GM23338 (cell line): ENCODE results near the gene RNF19B. TPM values are rescaled to one million over a fixed set of nuclear protein-coding genes. Genes with fewer than 3 reads are reported as not detected.

Source experiments
- ATAC-seq: fragments of 200-7000 bp; cut with Tn5 transposase; 3 replicates; pipeline ENCODE4 v1.9.1; 2020
- DNase-seq: peaks from one replicate; pipeline ENCODE4 v3.0.0-alpha.2; 2015; ENCODE audit warnings: low spot score
- H2AFZ ChIP-seq: fragments of 200-600 bp; sonication (generic); 2 replicates; pipeline ENCODE4 v1.8.0; 2016; ENCODE audit warnings: antibody characterized with exemption, mild to moderate bottlenecking, moderate library complexity
- H3F3A ChIP-seq: fragments of 200-600 bp; sonication (generic); replicated peaks from 2 replicates; pipeline ENCODE4 v1.8.0; 2017; ENCODE audit warnings: antibody characterized with exemption, mixed run types, low read depth
- H3K27ac ChIP-seq: fragments of 200-600 bp; sonication (generic); 2 replicates; pipeline ENCODE4 v1.6.1; 2016; ENCODE audit warnings: low read depth
- H3K27me3 ChIP-seq: fragments of 200-600 bp; sonication (generic); 2 replicates; pipeline ENCODE4 v1.8.0; 2016; ENCODE audit warnings: mild to moderate bottlenecking, mixed run types, moderate library complexity; ENCODE audit not compliant: insufficient read depth
- H3K36me3 ChIP-seq: fragments of 200-600 bp; sonication (generic); 2 replicates; pipeline ENCODE4 v1.8.0; 2016; ENCODE audit warnings: mild to moderate bottlenecking; ENCODE audit not compliant: insufficient read depth
- H3K4me1 ChIP-seq: fragments of 200-600 bp; sonication (generic); 2 replicates; pipeline ENCODE4 v1.8.0; 2016; ENCODE audit warnings: mild to moderate bottlenecking, moderate library complexity; ENCODE audit not compliant: insufficient read depth
- H3K4me2 ChIP-seq: fragments of 200-600 bp; sonication (generic); 2 replicates; pipeline ENCODE4 v1.7.1; 2017; ENCODE audit warnings: mixed run types
- H3K4me3 ChIP-seq: fragments of 200-600 bp; sonication (generic); 2 replicates; pipeline ENCODE4 v1.6.1; 2016; ENCODE audit warnings: mixed run types
- H3K79me2 ChIP-seq: fragments of 200-600 bp; sonication (generic); replicated peaks from 2 replicates; pipeline ENCODE4 v1.8.0; 2017; ENCODE audit warnings: mild to moderate bottlenecking; ENCODE audit not compliant: insufficient read depth
- H3K9me2 ChIP-seq: fragments of 200-600 bp; sonication (generic); 2 replicates; pipeline ENCODE4 v1.8.0; 2017; ENCODE audit not compliant: insufficient read depth
- H4K20me1 ChIP-seq: fragments of 200-600 bp; sonication (generic); replicated peaks from 2 replicates; pipeline ENCODE4 v1.8.0; 2017; ENCODE audit warnings: mild to moderate bottlenecking; ENCODE audit not compliant: insufficient read depth
- H3K27ac Mint-ChIP-seq: 2 replicates; pipeline ENCODE4 v1.8.0; 2020; ENCODE audit warnings: inconsistent platforms, mild to moderate bottlenecking, moderate library complexity, mixed read lengths
- H3K27me3 Mint-ChIP-seq: 3 replicates; pipeline ENCODE4 v1.8.0; 2022; ENCODE audit warnings: low read depth, mild to moderate bottlenecking, moderate library complexity, mixed read lengths, inconsistent platforms; ENCODE audit not compliant: insufficient read depth, poor library complexity
- H3K36me3 Mint-ChIP-seq: 3 replicates; pipeline ENCODE4 v1.8.0; 2021; ENCODE audit warnings: low read depth, mild to moderate bottlenecking, inconsistent platforms, moderate library complexity, mixed read lengths
- H3K4me1 Mint-ChIP-seq: 3 replicates; pipeline ENCODE4 v1.8.0; 2020; ENCODE audit warnings: mild to moderate bottlenecking, inconsistent platforms, mixed read lengths
- H3K4me3 Mint-ChIP-seq: 3 replicates; pipeline ENCODE4 v1.8.0; 2021; ENCODE audit warnings: moderate library complexity, mild to moderate bottlenecking, inconsistent platforms, mixed read lengths
- H3K9me3 Mint-ChIP-seq: 3 replicates; pipeline ENCODE4 v1.8.0; 2020; ENCODE audit warnings: moderate library complexity, mild to moderate bottlenecking, inconsistent platforms, mixed read lengths
- CREB1 ChIP-seq: fragments of 250-450 bp; sonication (Bioruptor Pico); IDR thresholded peaks from 2 replicates; pipeline ENCODE4 v1.5.0; 2020; ENCODE audit warnings: low read depth, mild to moderate bottlenecking, moderate library complexity
- EZH2 ChIP-seq: fragments of 200-600 bp; sonication (generic); IDR thresholded peaks from one replicate; pipeline ENCODE4 v1.8.0; 2017; ENCODE audit warnings: antibody characterized with exemption, mild to moderate bottlenecking, low read depth; ENCODE audit not compliant: unreplicated experiment
- EZH2phosphoT487 ChIP-seq: fragments of 200-600 bp; sonication (generic); IDR thresholded peaks from one replicate; pipeline ENCODE4 v1.8.1; 2018; ENCODE audit warnings: antibody characterized with exemption; ENCODE audit not compliant: unreplicated experiment
- JUNB ChIP-seq: IDR thresholded peaks from one replicate; pipeline ENCODE4 v1.6.1; 2016; ENCODE audit warnings: antibody characterized with exemption; ENCODE audit not compliant: unreplicated experiment
- NANOG ChIP-seq: IDR thresholded peaks from 2 replicates; pipeline ENCODE4 v1.6.1; 2016; ENCODE audit warnings: antibody characterized with exemption, borderline replicate concordance
- POLR2AphosphoS5 ChIP-seq: IDR thresholded peaks from 2 replicates; pipeline ENCODE4 v1.6.1; 2016; ENCODE audit warnings: antibody characterized with exemption, low read depth
- STAT1 ChIP-seq: IDR thresholded peaks from one replicate; pipeline ENCODE4 v1.6.1; 2016; ENCODE audit warnings: antibody characterized with exemption; ENCODE audit not compliant: unreplicated experiment
- ZNF114 ChIP-seq: fragments of 250-450 bp; sonication (Bioruptor Pico); IDR thresholded peaks from 2 replicates; pipeline ENCODE4 v1.5.0; 2020; ENCODE audit warnings: mild to moderate bottlenecking, moderate library complexity
- ZNF331 ChIP-seq: fragments of 250-450 bp; sonication (Bioruptor Pico); IDR thresholded peaks from 2 replicates; pipeline ENCODE4 v1.5.0; 2020; ENCODE audit warnings: low read depth, mild to moderate bottlenecking, moderate library complexity
- polyA plus RNA-seq: library from polyadenylated mRNA; unstranded; fragments of >200 nt; fragmentation: Nextera tagmentation; extraction: Ambion mirVana; gene quantifications from 2 replicates; pipeline ENCODE4 v1.2.1, GENCODE V29; 2016
- total RNA-seq: library from RNA; depleted of rRNA; stranded (reverse); fragments of >200 nt; shearing (Covaris generic); gene quantifications from 2 replicates; pipeline ENCODE4 v1.2.3, GENCODE V29; 2014
- TF ChIP-seq, protein P1 (sequence below): IDR thresholded peaks from 2 replicates; pipeline ENCODE4 v1.6.1; 2016; ENCODE audit warnings: antibody characterized with exemption
- TF ChIP-seq, protein P2 (sequence below): fragments of 250-450 bp; sonication (Bioruptor Pico); IDR thresholded peaks from 2 replicates; pipeline ENCODE4 v1.5.0; 2020; ENCODE audit warnings: mild to moderate bottlenecking, moderate library complexity
- TF ChIP-seq, protein P3 (sequence below): IDR thresholded peaks from one replicate; pipeline ENCODE4 v1.6.1; 2018; ENCODE audit warnings: antibody characterized with exemption; ENCODE audit not compliant: unreplicated experiment

RNF19B gene
- total and polyA plus RNA-seq, 2 experiments from 2014 or later, result 2.9 to 11.9 TPM

DNA sequence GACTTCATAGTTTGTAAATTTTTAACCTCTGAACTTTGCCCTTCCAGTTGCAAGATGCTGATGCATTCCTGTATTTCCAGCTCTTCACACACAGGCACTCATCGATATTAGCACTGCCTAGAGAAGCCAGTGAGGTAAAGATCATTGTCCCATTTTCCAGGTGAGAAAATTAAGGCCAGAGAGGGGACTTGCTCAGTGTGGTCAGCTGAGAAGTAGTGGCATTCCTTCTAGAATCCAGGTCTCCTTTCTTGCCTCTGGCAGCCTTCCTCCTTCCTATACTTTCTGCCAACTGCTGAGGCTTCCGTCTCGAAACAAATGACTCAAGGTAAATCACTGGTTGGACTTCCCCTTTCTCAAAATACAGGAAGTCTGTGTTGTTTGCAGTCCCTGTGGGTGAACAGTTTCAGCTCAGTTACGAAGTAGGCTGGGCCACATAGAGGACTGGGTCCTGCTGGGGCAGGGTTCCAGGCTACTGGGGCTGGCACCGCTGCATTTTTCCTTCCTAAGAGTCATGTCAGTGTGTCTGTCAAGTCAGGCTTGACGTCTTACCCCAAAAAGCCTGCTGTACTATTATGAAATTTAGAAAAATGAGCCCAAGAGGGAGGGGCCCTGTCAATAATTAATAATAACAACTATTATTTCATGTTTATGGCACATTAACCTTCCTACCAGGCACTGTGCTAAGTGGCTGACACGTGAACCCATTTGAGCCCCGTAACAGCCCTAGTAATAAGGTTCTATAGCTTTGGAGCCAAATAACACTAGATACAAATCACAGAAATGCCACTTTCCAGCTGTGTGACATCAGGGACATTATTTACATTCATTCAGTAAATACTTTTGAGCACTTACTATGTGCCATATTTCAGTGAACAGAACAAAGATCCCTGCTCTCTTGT, 16.6 kb upstream of the RNF19B start (continued):
- TF ChIP-seq EZH2phosphoT487, result no peak
- no peak for TF ChIP-seq ZNF331
- no peak for TF ChIP-seq CREB1 (CRISPR knock-in tag)
- TF ChIP-seq, protein P1, sequence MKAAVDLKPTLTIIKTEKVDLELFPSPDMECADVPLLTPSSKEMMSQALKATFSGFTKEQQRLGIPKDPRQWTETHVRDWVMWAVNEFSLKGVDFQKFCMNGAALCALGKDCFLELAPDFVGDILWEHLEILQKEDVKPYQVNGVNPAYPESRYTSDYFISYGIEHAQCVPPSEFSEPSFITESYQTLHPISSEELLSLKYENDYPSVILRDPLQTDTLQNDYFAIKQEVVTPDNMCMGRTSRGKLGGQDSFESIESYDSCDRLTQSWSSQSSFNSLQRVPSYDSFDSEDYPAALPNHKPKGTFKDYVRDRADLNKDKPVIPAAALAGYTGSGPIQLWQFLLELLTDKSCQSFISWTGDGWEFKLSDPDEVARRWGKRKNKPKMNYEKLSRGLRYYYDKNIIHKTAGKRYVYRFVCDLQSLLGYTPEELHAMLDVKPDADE, result no peak
- TF ChIP-seq POLR2AphosphoS5, result no peak
- no peak for TF ChIP-seq JUNB
- no peak for TF ChIP-seq NANOG
- no peak for TF ChIP-seq STAT1

DNA sequence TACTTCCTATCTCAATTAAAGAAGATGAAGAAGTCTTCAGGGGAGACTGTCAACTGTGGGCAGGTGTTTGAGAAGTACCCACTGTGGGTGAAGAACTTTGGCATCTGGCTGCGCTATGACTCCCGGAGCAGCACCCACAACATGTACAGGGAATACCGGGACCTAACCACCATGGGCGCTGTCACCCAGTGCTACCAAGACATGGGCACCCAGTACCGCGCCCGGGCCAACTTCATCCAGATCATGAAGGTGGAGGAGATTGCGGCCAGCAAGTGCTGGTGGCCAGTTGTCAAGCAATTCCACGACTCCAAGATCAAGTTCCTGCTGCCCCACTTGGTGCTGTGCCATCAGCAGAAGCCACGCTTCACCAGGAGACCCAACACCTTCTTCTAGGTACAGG, 15.5 kb upstream of the RNF19B start:
- Histone ChIP-seq H4K20me1 (no peaks in the 10 kb centered on the region), H2AFZ (no peak overlapping the region), H3K27ac (no peak overlapping the region), H3K4me1 (peaks cover 31% of the 10 kb centered on the region), H3K9me2 (no peaks in the 10 kb centered on the region), H3K4me2 (peak overlapping the region; percentile 24; the same call in 1 of the 2 replicates), H3F3A (peaks cover 5% of the 10 kb centered on the region; the same call in 1 of the 2 replicates), H3K36me3 (no peaks in the 10 kb centered on the region), H3K27me3 (peaks cover 3% of the 10 kb centered on the region; the same call in 1 of the 2 replicates), H3K4me3 (no peak overlapping the region), H3K79me2 (no peaks in the 10 kb centered on the region)
- Mint-ChIP-seq H3K4me3 (no peak overlapping the region), H3K4me1 (peaks cover 56% of the 10 kb centered on the region), H3K27ac (no peak overlapping the region), H3K27me3 (peaks cover 11% of the 10 kb centered on the region), H3K36me3 (peaks cover 11% of the 10 kb centered on the region), H3K9me3 (peaks cover 18% of the 10 kb centered on the region)
- ATAC-seq (no peak), DNase-seq (no peak)
- TF ChIP-seq EZH2 (no peak), STAT1 (no peak), ZNF114 (CRISPR knock-in tag) (no peak), ZNF331 (no peak), JUNB (no peak)
- TF ChIP-seq, protein P2, sequence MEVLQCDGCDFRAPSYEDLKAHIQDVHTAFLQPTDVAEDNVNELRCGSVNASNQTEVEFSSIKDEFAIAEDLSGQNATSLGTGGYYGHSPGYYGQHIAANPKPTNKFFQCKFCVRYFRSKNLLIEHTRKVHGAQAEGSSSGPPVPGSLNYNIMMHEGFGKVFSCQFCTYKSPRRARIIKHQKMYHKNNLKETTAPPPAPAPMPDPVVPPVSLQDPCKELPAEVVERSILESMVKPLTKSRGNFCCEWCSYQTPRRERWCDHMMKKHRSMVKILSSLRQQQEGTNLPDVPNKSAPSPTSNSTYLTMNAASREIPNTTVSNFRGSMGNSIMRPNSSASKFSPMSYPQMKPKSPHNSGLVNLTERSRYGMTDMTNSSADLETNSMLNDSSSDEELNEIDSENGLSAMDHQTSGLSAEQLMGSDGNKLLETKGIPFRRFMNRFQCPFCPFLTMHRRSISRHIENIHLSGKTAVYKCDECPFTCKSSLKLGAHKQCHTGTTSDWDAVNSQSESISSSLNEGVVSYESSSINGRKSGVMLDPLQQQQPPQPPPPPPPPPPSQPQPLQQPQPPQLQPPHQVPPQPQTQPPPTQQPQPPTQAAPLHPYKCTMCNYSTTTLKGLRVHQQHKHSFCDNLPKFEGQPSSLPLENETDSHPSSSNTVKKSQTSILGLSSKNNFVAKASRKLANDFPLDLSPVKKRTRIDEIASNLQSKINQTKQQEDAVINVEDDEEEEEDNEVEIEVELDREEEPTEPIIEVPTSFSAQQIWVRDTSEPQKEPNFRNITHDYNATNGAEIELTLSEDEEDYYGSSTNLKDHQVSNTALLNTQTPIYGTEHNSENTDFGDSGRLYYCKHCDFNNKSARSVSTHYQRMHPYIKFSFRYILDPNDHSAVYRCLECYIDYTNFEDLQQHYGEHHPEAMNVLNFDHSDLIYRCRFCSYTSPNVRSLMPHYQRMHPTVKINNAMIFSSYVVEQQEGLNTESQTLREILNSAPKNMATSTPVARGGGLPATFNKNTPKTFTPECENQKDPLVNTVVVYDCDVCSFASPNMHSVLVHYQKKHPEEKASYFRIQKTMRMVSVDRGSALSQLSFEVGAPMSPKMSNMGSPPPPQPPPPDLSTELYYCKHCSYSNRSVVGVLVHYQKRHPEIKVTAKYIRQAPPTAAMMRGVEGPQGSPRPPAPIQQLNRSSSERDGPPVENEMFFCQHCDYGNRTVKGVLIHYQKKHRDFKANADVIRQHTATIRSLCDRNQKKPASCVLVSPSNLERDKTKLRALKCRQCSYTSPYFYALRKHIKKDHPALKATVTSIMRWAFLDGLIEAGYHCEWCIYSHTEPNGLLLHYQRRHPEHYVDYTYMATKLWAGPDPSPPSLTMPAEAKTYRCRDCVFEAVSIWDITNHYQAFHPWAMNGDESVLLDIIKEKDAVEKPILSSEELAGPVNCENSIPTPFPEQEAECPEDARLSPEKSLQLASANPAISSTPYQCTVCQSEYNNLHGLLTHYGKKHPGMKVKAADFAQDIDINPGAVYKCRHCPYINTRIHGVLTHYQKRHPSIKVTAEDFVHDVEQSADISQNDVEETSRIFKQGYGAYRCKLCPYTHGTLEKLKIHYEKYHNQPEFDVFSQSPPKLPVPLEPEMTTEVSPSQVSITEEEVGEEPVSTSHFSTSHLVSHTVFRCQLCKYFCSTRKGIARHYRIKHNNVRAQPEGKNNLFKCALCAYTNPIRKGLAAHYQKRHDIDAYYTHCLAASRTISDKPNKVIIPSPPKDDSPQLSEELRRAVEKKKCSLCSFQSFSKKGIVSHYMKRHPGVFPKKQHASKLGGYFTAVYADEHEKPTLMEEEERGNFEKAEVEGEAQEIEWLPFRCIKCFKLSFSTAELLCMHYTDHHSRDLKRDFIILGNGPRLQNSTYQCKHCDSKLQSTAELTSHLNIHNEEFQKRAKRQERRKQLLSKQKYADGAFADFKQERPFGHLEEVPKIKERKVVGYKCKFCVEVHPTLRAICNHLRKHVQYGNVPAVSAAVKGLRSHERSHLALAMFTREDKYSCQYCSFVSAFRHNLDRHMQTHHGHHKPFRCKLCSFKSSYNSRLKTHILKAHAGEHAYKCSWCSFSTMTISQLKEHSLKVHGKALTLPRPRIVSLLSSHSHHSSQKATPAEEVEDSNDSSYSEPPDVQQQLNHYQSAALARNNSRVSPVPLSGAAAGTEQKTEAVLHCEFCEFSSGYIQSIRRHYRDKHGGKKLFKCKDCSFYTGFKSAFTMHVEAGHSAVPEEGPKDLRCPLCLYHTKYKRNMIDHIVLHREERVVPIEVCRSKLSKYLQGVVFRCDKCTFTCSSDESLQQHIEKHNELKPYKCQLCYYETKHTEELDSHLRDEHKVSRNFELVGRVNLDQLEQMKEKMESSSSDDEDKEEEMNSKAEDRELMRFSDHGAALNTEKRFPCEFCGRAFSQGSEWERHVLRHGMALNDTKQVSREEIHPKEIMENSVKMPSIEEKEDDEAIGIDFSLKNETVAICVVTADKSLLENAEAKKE (CRISPR knock-in tag), result no peak
- TF ChIP-seq, protein P3, sequence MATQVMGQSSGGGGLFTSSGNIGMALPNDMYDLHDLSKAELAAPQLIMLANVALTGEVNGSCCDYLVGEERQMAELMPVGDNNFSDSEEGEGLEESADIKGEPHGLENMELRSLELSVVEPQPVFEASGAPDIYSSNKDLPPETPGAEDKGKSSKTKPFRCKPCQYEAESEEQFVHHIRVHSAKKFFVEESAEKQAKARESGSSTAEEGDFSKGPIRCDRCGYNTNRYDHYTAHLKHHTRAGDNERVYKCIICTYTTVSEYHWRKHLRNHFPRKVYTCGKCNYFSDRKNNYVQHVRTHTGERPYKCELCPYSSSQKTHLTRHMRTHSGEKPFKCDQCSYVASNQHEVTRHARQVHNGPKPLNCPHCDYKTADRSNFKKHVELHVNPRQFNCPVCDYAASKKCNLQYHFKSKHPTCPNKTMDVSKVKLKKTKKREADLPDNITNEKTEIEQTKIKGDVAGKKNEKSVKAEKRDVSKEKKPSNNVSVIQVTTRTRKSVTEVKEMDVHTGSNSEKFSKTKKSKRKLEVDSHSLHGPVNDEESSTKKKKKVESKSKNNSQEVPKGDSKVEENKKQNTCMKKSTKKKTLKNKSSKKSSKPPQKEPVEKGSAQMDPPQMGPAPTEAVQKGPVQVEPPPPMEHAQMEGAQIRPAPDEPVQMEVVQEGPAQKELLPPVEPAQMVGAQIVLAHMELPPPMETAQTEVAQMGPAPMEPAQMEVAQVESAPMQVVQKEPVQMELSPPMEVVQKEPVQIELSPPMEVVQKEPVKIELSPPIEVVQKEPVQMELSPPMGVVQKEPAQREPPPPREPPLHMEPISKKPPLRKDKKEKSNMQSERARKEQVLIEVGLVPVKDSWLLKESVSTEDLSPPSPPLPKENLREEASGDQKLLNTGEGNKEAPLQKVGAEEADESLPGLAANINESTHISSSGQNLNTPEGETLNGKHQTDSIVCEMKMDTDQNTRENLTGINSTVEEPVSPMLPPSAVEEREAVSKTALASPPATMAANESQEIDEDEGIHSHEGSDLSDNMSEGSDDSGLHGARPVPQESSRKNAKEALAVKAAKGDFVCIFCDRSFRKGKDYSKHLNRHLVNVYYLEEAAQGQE, result no peak
- TF ChIP-seq, protein P1, result no peak
